Activated CD8-positive, alpha-beta T cell treated with anti-CD3 and anti-CD28 coated beads for 36 hours (primary cell): ENCODE measurements around the gene SERAC1. TPM values are rescaled to one million over a fixed set of nuclear protein-coding genes. Genes with fewer than 3 reads are reported as not detected.

Experiments used
- ATAC-seq: fragments of 200-7000 bp; cut with Tn5 transposase; one replicate; pipeline ENCODE4 v1.10.0; 2021; ENCODE audit warnings: mild to moderate bottlenecking, moderate library complexity
- CTCF ChIA-PET: fragments of 350-600 bp; sonication (Branson Sonifier 250); formaldehyde crosslinking; loops from one replicate; lab custom pipeline; 2021; ENCODE audit warnings: antibody characterized with exemption; lab: Charles Lee
- POLR2A ChIA-PET: fragments of 350-600 bp; sonication (Branson Sonifier 250); formaldehyde crosslinking; loops from one replicate; lab custom pipeline; 2021; ENCODE audit warnings: antibody characterized with exemption; lab: Charles Lee
- DNase-seq: peaks from one replicate; pipeline ENCODE4 v3.0.0-alpha.2; 2020
- H3K27ac Mint-ChIP-seq: one replicate; pipeline ENCODE4 v1.8.0; 2021; ENCODE audit warnings: mild to moderate bottlenecking, mixed read lengths
- H3K27me3 Mint-ChIP-seq: one replicate; pipeline ENCODE4 v1.8.0; 2021; ENCODE audit warnings: mixed read lengths
- H3K36me3 Mint-ChIP-seq: one replicate; pipeline ENCODE4 v1.8.0; 2021; ENCODE audit warnings: low read depth, mixed read lengths
- H3K4me1 Mint-ChIP-seq: one replicate; pipeline ENCODE4 v1.8.0; 2021; ENCODE audit warnings: low read depth, mixed read lengths
- H3K4me3 Mint-ChIP-seq: one replicate; pipeline ENCODE4 v1.8.0; 2021; ENCODE audit warnings: mild to moderate bottlenecking, moderate library complexity, mixed read lengths
- H3K9me3 Mint-ChIP-seq: one replicate; pipeline ENCODE4 v1.8.0; 2021; ENCODE audit warnings: mixed read lengths
- CTCF ChIP-seq: fragments of 200-600 bp; IDR thresholded peaks from one replicate; pipeline ENCODE4 v1.8.0; 2022; ENCODE audit warnings: antibody characterized with exemption, mild to moderate bottlenecking
- intact Hi-C: fragments of 100-400 bp; cut with micrococcal nuclease; formaldehyde crosslinking; loops from one replicate; pipeline ENCODE4 v1.10.0; 2022
- total RNA-seq, 2 experiments: library from RNA; stranded (reverse); gene quantifications; one replicate each; pipeline ENCODE4 v1.2.3, GENCODE V29; 2021

The SERAC1 gene
- total RNA-seq, 2 experiments from 2014 or later, result 4.2 to 5.4 TPM

GRCh38 chr6:158207422-158207788, 39.3 kb upstream of the SERAC1 start:
- peak overlapping the region; percentile 81 for H3K27ac Mint-ChIP-seq

GRCh38 chr6:158206740-158207421, 38.8 kb upstream of the SERAC1 start:
- ATAC-seq (no peak), DNase-seq (no peak)
- ChIA-PET CTCF (interaction anchor here (1.2 to 6.5 kb wide), 7 partner anchors 8 to 484 kb away, joined by 3 to 33 read pairs (median 6); no protein-coding TSS in a partner anchor), POLR2A (interaction anchor here (1.3 to 1.7 kb wide), 3 partner anchors 12 to 437 kb away, joined by 3 to 5 read pairs (median 4); partner anchors contain the start of gene DYNLT1)
- no peaks in the 10 kb centered on the region for H3K36me3 Mint-ChIP-seq
- peak overlapping the region; percentile 81 for H3K27ac Mint-ChIP-seq
- H3K9me3 Mint-ChIP-seq, result no peaks in the 10 kb centered on the region
- intact Hi-C loops, result no loop called here
- H3K4me1 Mint-ChIP-seq, result peaks cover 31% of the 10 kb centered on the region
- H3K27me3 Mint-ChIP-seq, result peaks cover 5% of the 10 kb centered on the region
- peak overlapping the region; percentile 24 for H3K4me3 Mint-ChIP-seq
- TF ChIP-seq CTCF, result no peak

More at GRCh38 chr6:158207422-158207788, 39.3 kb upstream of the SERAC1 start:
- TF ChIP-seq CTCF, result no peak
- DNase-seq (peak; percentile 56), ATAC-seq (peak; percentile 96)
- Mint-ChIP-seq H3K36me3 (no peaks in the 10 kb centered on the region), H3K9me3 (no peaks in the 10 kb centered on the region), H3K4me1 (peaks cover 33% of the 10 kb centered on the region), H3K27me3 (peaks cover 5% of the 10 kb centered on the region), H3K4me3 (peak overlapping the region; percentile 24)
- intact Hi-C loops, result no loop called here
- POLR2A ChIA-PET, result interaction anchor here (0.9 to 1.7 kb wide), 4 partner anchors 13 to 437 kb away, joined by 3 to 5 read pairs (median 4); partner anchors contain the start of gene DYNLT1
- CTCF ChIA-PET, result interaction anchor here (1.2 to 6.5 kb wide), 6 partner anchors 7 to 483 kb away, joined by 3 to 33 read pairs (median 5); no protein-coding TSS in a partner anchor

- Mint-ChIP-seq H3K9me3 (no peaks in the 10 kb centered on the region), H3K4me3 (no peak overlapping the region), H3K36me3 (no peaks in the 10 kb centered on the region), H3K4me1 (peaks cover 29% of the 10 kb centered on the region), H3K27me3 (peaks cover 5% of the 10 kb centered on the region), H3K27ac (no peak overlapping the region)
- POLR2A ChIA-PET, result no interaction called here
- peak; percentile 67 for TF ChIP-seq CTCF
- CTCF ChIA-PET, result interaction anchor here (0.9 to 6.5 kb wide), 8 partner anchors 9 to 438 kb away, joined by 3 to 33 read pairs (median 5); no protein-coding TSS in a partner anchor
- intact Hi-C loops, result no loop called here
- no peak for DNase-seq
- no peak for ATAC-seq
These were observed 37.3 kb upstream of the SERAC1 start for GRCh38 chr6:158205169-158205944.

- Mint-ChIP-seq H3K4me3 (no peak overlapping the region), H3K36me3 (peaks cover 4% of the 10 kb centered on the region), H3K27me3 (no peaks in the 10 kb centered on the region), H3K4me1 (peaks cover 4% of the 10 kb centered on the region), H3K9me3 (no peaks in the 10 kb centered on the region), H3K27ac (no peak overlapping the region)
- intact Hi-C loops, result no loop called here
- no peak for TF ChIP-seq CTCF
- POLR2A ChIA-PET, result interaction anchor here (0.9 kb wide), 1 partner anchor 11 kb away, joined by 3 read pairs; no protein-coding TSS in a partner anchor
- DNase-seq, result no peak
- ATAC-seq, result no peak
- CTCF ChIA-PET, result interaction anchor here (1.1 kb wide), 1 partner anchor 23 kb away, joined by 3 read pairs; no protein-coding TSS in a partner anchor
These were observed 30.4 kb upstream of the SERAC1 start for GRCh38 chr6:158198461-158198860.
